Measurements from ENCODE around the gene NFKBIB. TPM values are rescaled to one million over a fixed set of nuclear protein-coding genes. Genes with fewer than 3 reads are reported as not detected.

NFKBIB gene
- total and polyA plus RNA-seq, 2 experiments from 2014 or later: 24.1 to 29.6 TPM

DNA sequence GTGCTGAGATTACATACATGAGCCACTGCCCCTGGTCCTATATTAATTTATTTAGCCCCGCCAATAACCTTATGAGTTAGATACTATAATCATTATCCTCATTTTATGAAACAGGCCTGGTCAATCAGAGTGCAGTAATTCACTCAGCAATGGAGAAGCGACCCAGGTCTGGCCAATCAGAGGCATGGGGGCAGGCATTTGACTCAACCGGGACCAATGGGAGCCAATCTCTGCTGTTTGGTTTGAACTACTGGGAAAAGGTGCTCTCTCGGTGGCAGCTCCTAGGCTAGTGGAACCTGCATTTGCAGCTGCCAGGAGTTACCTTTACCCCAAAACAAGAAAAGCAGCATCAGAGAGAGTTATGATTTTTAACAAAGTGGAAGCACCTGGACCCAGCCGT, 6.9 kb upstream of the NFKBIB start:
- 90% methylated on average over 5 of the region's 5 CpGs for WGBS (ENCODE audit: low lambda C conversion rate, missing lambda C conversion rate)

GRCh38 chr19:38893341-38893771, 6.4 kb upstream of the NFKBIB start:
- WGBS (ENCODE audit: low lambda C conversion rate, missing lambda C conversion rate): 99% methylated on average over 14 of the region's 14 CpGs
- Histone ChIP-seq H3K79me2 (peaks cover 28% of the 10 kb centered on the region), H2AFZ (no peak overlapping the region), H3K36me3 (replicated peaks; ENCODE audit: insufficient read depth, low read depth) (no peaks in the 10 kb centered on the region), H3K9me3 (ENCODE audit: low read depth) (no peaks in the 10 kb centered on the region), H3K4me3 (no peak overlapping the region), H3K4me1 (ENCODE audit: insufficient read depth) (peaks cover 2% of the 10 kb centered on the region), H3K27ac (no peak overlapping the region), H3K4me2 (no peak overlapping the region), H4K20me1 (ENCODE audit: insufficient read depth, poor library complexity, severe bottlenecking) (no peaks in the 10 kb centered on the region), H3K9me2 (replicated peaks; ENCODE audit: insufficient read depth) (no peaks in the 10 kb centered on the region), H3K27me3 (no peaks in the 10 kb centered on the region)
- DNase-seq (ENCODE audit: low spot score): no peak
- TF ChIP-seq EZH2phosphoT487 (IDR thresholded peaks at IDR 0.05; ENCODE audit: low read depth, severe bottlenecking, unreplicated experiment): no peak
- no peak for TF ChIP-seq CTCF (IDR thresholded peaks at IDR 0.05; ENCODE audit: poor library complexity)
- TF ChIP-seq EZH2 (IDR thresholded peaks at IDR 0.05; ENCODE audit: borderline replicate concordance): no peak

More for the DNA sequence above, 6.9 kb upstream of the NFKBIB start:
- no peaks in the 10 kb centered on the region for H3K9me3 ChIP-seq (ENCODE audit: low read depth)
- H3K79me2 ChIP-seq: peaks cover 23% of the 10 kb centered on the region
- H3K27ac ChIP-seq: no peak overlapping the region
- no peak for TF ChIP-seq CTCF (IDR thresholded peaks at IDR 0.05; ENCODE audit: poor library complexity)
- H2AFZ ChIP-seq: no peak overlapping the region
- no peaks in the 10 kb centered on the region for H3K27me3 ChIP-seq
- H4K20me1 ChIP-seq (ENCODE audit: insufficient read depth, poor library complexity, severe bottlenecking): no peaks in the 10 kb centered on the region
- H3K36me3 ChIP-seq (replicated peaks; ENCODE audit: insufficient read depth, low read depth): no peaks in the 10 kb centered on the region
- no peak overlapping the region for H3K4me2 ChIP-seq
- no peaks in the 10 kb centered on the region for H3K4me1 ChIP-seq (ENCODE audit: insufficient read depth)
- no peak overlapping the region for H3K4me3 ChIP-seq
- no peak for DNase-seq (ENCODE audit: low spot score)
- no peaks in the 10 kb centered on the region for H3K9me2 ChIP-seq (replicated peaks; ENCODE audit: insufficient read depth)

GRCh38 chr19:38894968-38895367, 4.8 kb upstream of the NFKBIB start:
- no peak for DNase-seq (ENCODE audit: low spot score)
- Histone ChIP-seq H3K27ac (no peak overlapping the region), H3K79me2 (peaks cover 34% of the 10 kb centered on the region), H3K4me1 (ENCODE audit: insufficient read depth) (peaks cover 6% of the 10 kb centered on the region), H3K4me3 (no peak overlapping the region), H3K27me3 (no peaks in the 10 kb centered on the region), H4K20me1 (ENCODE audit: insufficient read depth, poor library complexity, severe bottlenecking) (no peaks in the 10 kb centered on the region), H2AFZ (no peak overlapping the region), H3K9me3 (ENCODE audit: low read depth) (no peaks in the 10 kb centered on the region), H3K4me2 (no peak overlapping the region), H3K36me3 (replicated peaks; ENCODE audit: insufficient read depth, low read depth) (no peaks in the 10 kb centered on the region), H3K9me2 (replicated peaks; ENCODE audit: insufficient read depth) (no peaks in the 10 kb centered on the region)
- 71% methylated on average over 1 of the region's 9 CpGs for WGBS (ENCODE audit: low lambda C conversion rate, missing lambda C conversion rate)
- TF ChIP-seq EZH2phosphoT487 (IDR thresholded peaks at IDR 0.05; ENCODE audit: low read depth, severe bottlenecking, unreplicated experiment): no peak
- TF ChIP-seq EZH2 (IDR thresholded peaks at IDR 0.05; ENCODE audit: borderline replicate concordance): no peak
- TF ChIP-seq CTCF (IDR thresholded peaks at IDR 0.05; ENCODE audit: poor library complexity): no peak

Data from hepatocyte (in vitro differentiated cells).